Measurements from ENCODE around the gene LMOD1.
"Not testable (repeated sequence)": the region's sequence is repeated elsewhere in the genome, so short reads cannot be mapped to it uniquely, and the experiment has no call there.

Gene LMOD1

DNA sequence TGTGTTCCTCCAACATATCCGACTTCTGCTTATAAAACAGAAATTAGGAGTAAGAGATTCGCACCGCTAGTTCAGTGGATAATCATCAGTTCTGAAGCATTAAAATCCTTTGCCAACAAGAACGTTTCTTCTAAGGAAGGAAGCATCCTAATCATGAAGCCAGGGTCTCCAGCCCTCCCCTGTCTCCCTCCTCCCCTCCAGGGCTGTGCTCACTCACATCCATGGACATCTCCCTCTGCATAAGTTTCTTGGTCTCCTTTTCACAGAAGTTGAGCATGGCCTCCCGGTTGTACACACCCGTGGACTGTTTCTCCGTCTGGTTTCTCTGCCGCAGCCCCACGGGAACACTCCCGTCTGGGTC is 505 bp downstream of the LMOD1 start:
- DNase-seq, result no peak

DNA sequence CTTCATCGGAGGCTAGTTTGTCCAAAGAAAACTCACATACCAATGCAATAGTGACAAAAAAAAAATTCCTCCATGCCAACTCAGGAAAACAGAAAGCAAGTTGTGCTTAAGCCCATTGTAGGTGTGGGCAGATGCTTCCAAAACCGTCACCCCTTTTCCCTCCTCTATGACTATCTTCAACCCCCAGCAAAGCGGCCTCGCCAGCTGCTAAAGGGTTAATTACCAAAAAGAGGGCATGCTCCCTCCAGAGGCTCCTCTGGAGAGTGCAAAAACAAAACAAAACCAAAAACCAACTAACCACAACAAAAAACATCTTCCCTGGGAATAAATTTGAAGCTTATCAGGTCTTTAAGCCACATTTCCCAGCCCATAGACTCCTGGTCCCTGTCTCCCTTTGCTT is 1.2 kb downstream of the LMOD1 start:
- DNase-seq, result no peak

- no peak for DNase-seq
Observed at GRCh38 chr1:201944639-201945038, 1.7 kb downstream of the LMOD1 start.

DNA sequence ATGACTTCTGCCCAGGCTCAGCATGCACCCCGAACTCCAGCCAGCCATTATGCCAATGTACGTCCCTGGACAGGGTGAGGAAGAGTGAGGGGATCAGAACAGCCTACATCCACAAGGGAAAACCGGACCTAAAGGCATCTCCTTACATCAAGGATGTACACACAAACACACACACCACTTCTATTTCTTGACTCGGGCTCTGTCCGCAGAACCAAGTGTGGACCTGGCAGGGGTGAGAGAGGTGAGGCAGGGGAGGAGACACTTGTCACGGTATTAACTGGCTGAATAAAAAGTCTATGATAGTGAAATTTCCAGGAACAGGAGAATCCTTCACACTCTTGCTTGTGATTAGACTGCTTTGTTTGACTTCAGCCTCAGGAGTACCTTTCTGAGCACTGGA is 2.3 kb downstream of the LMOD1 start:
- no peak for DNase-seq

GRCh38 chr1:201942129-201942495 is 4.2 kb downstream of the LMOD1 start:
- no peak for DNase-seq

DNA sequence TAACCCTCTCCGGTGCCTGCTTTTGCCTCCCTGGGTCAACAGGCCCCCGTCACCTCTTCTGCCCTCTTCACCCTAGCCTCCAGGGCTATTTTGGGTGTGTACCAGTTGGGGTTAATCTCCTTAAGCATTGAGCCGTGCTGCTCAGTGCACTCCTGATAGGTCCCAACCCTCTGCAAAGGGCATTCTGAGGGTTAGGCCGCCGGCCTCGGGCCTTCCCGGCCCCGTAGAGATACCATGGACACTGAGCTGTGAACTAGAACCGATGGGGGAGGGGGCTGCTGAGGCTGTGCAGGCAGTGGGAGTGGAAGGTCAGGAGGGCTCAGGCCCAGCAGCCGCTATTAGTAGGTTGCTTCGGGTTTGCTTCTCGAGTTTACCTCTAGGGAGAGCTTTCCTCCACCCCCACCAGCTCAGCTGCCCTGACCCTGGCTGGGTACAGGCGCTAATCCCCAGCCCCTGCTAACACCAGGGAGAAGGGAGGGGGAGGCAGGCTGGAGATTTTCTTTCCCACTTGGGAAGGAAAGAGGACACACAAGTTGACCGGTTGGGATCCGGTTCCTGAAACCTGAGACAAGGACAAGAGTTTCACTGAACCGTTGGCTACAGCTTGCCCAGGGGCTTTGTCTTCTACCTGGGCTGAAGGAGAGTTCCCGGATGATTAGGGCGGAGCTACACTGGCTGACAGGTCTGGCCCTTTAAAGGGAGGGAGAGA is 4.8 kb downstream of the LMOD1 start:
- DNase-seq, result no peak

- not testable (repeated sequence) for DNase-seq
Observed at GRCh38 chr1:201940316-201940715, 6.0 kb downstream of the LMOD1 start.

GRCh38 chr1:201939574-201939973 is 6.8 kb downstream of the LMOD1 start:
- no peak for DNase-seq

- no peak for DNase-seq
Observed at GRCh38 chr1:201939148-201939547, 7.2 kb downstream of the LMOD1 start.

GRCh38 chr1:201938440-201939035 is 7.8 kb downstream of the LMOD1 start:
- no peak for DNase-seq

DNA sequence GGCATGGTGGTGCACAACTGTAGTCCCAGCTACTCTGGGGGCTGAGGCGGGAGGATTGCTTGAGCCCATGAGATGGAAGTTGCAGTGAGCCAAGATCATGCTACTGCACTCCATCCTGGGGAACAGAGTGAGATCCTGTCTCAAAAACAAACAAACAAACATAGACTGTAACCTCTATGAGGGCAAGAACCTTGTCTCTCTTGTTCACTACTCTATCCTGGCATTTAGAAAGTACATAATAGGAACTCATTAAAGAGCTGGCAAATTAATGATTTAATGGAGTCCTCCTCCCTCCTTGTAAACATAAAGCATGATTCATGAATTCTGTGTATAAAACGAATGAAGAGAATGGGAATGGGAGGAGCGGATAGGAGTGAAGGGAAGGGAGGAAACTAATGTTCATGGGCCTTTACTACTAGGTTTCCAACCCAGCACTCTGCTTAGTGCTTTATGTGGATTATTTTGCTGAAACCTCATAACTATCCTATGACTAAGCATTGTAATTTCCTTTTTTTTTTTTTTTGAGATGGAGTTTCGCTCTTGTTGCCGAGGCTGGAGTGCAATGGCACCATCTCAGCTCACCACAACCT is 8.6 kb downstream of the LMOD1 start:
- no peak for DNase-seq

DNA sequence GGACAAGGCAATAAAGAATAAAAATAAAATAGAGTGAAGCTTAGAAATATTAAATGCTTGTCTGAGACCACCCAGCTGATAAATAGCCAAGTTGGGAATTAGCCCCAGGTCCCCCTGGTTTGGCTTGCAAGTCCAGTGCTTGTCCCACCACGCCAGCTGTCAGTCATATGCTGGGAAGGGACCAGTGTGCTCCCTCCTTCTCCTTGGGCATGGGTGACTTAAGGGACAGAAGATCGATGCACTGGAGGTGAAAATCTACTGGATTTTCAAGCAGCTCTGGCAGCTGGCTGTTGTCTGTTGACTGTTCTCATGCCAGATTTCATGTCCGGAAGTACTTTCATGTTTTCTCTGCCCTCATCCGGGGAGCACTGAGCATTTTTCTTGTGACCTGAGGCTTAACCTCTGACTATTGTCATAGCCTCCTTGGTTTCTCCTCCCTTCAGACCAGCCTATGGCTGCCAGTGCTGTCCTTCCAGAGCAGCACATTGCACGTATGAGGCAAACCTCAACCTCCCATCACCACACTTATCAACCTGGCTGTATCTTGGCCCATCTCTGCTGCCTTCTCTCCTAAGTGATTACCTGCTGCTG is 12.4 kb downstream of the LMOD1 start:
- no peak for DNase-seq

DNA sequence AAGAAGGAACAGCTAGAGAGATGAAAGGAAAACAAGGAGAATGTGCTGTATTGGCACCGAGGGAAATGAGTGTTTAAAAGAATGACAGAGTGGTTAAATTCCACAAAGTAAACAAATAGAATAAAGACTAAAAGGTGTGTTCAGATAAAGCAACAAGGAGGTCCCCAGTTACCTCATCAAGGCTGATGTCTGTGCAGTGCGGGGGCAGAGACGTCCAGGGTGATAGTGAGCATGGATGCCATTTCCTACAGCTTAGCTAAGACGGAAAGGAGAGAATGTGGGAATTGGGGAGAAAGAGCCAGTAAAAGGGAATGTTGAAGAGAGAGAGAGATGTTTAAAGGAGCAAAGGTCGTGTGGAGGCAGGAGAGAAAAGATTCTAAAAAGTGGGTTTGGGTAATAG is 15.5 kb downstream of the LMOD1 start:
- no peak for DNase-seq

DNA sequence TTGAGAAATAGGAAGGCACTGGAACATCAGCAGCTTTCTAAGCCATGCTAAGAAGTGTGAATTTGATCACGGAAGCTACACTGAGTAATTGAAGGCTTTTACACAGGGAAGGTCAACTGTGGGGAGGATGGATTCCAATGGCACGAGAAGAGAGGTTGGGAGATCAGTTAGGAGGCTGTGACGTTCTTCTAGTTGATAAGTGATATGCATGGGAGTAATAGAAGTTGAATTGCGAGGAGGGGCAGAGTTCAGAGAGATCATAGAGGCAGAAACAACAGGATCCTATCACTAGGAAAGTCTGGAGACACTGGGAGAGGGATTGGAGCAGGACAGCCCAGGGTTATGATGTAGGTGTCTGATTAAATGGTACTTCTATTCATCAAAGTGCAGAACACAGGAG is 16.2 kb downstream of the LMOD1 start:
- no peak for DNase-seq

GRCh38 chr1:201928266-201928665 is 18.1 kb downstream of the LMOD1 start:
- no peak for DNase-seq

DNA sequence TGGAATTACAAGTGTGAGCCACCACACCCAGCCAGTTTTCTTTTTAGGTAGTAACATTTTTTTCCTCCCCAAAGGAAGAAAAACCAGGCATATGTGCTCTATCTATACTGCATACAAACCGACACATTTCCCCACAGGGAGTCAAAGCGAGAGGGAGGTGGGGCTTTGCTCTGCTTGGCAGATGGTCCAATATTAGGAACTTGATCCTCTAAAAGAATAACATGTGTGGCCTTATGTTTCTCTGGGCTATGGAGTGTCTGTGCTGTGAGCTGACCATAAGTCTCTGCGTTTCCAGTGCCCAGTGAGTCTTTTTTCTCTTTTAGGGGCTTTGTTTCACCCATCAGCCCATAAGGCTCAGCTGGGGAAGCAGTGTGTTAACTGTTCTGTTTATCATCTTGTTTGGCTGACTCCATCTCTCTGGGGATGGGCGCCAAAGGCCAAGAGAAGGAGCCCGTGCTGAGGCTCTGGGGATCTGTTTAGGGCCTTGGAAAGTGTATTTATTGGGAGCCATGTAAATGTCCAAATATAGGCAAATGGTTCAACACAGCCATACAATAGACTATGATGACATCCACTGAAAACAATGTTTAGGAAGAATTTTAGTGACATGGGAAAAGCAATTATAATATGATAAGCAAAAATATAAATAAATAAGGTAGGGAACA is 20.2 kb downstream of the LMOD1 start:
- no peak for DNase-seq

GRCh38 chr1:201925301-201925567 is 21.1 kb downstream of the LMOD1 start:
- DNase-seq, result no peak

- DNase-seq, result no peak
Observed at GRCh38 chr1:201921952-201922558, 24.3 kb downstream of the LMOD1 start.

DNA sequence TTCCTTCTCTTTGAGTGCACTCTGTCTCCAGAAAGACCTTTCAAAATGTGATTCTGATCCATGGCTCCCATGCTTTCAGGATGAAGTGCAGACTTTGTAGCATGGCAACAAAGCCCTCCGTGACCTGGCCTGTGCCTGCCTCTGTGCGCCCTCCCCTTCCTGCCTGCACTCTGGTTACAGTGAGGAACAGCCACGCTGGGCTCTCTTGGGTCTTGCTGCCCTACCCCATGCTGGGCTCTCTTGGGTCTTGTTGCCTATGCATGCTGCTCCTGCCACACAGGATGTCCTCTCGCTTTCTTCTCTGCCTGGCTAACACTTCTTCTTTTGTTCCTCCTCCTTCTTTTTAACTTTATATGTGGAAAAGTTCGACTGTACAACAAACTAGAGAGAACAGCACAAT is 28.0 kb downstream of the LMOD1 start:
- DNase-seq, result no peak

GRCh38 chr1:201917362-201918033 is 28.9 kb downstream of the LMOD1 start:
- no peak for DNase-seq

DNA sequence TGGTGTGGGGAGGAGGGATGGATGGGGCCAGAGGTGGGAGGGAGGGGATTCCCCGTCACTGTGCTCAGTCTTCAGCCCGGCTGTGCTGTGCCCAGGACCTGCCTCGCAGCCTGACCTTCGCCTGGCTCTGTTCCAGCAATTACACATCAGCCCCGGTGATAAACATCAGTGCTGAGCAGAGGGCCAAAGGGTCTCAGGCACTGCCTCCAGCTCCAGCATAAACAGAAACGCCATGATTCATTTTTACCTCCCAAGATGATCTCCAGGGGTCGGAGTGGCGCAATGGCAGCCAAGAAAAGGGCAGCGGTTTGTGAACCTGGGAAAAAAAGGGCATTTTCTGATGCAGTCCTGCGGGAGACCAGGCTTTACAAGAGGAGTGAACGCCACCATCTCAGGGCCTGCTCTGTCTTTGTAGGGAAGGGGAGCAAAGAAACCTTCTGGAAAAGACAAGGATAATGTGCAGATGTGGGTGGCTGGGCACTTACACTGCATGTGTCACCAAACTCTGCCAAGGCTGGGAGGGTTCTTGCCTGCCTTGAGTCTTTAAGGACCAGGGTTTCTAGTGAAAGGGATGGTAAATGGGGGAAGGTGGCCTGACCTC is 29.6 kb downstream of the LMOD1 start:
- DNase-seq, result no peak

- DNase-seq, result no peak
Observed at GRCh38 chr1:201914456-201915235, 31.7 kb downstream of the LMOD1 start.
